GM23338 (cell line): ENCODE results near the gene GPHN. TPM values are rescaled to one million over a fixed set of nuclear protein-coding genes. Genes with fewer than 3 reads are reported as not detected.

Experiments used
- ATAC-seq: fragments of 200-7000 bp; cut with Tn5 transposase; 3 replicates; pipeline ENCODE4 v1.9.1; 2020
- DNase-seq: peaks from one replicate; pipeline ENCODE4 v3.0.0-alpha.2; 2015; ENCODE audit warnings: low spot score
- H2AFZ ChIP-seq: fragments of 200-600 bp; sonication (generic); 2 replicates; pipeline ENCODE4 v1.8.0; 2016; ENCODE audit warnings: antibody characterized with exemption, mild to moderate bottlenecking, moderate library complexity
- H3F3A ChIP-seq: fragments of 200-600 bp; sonication (generic); replicated peaks from 2 replicates; pipeline ENCODE4 v1.8.0; 2017; ENCODE audit warnings: antibody characterized with exemption, mixed run types, low read depth
- H3K27ac ChIP-seq: fragments of 200-600 bp; sonication (generic); 2 replicates; pipeline ENCODE4 v1.6.1; 2016; ENCODE audit warnings: low read depth
- H3K27me3 ChIP-seq: fragments of 200-600 bp; sonication (generic); 2 replicates; pipeline ENCODE4 v1.8.0; 2016; ENCODE audit warnings: mild to moderate bottlenecking, mixed run types, moderate library complexity; ENCODE audit not compliant: insufficient read depth
- H3K36me3 ChIP-seq: fragments of 200-600 bp; sonication (generic); 2 replicates; pipeline ENCODE4 v1.8.0; 2016; ENCODE audit warnings: mild to moderate bottlenecking; ENCODE audit not compliant: insufficient read depth
- H3K4me1 ChIP-seq: fragments of 200-600 bp; sonication (generic); 2 replicates; pipeline ENCODE4 v1.8.0; 2016; ENCODE audit warnings: mild to moderate bottlenecking, moderate library complexity; ENCODE audit not compliant: insufficient read depth
- H3K4me2 ChIP-seq: fragments of 200-600 bp; sonication (generic); 2 replicates; pipeline ENCODE4 v1.7.1; 2017; ENCODE audit warnings: mixed run types
- H3K4me3 ChIP-seq: fragments of 200-600 bp; sonication (generic); 2 replicates; pipeline ENCODE4 v1.6.1; 2016; ENCODE audit warnings: mixed run types
- H3K79me2 ChIP-seq: fragments of 200-600 bp; sonication (generic); replicated peaks from 2 replicates; pipeline ENCODE4 v1.8.0; 2017; ENCODE audit warnings: mild to moderate bottlenecking; ENCODE audit not compliant: insufficient read depth
- H3K9me2 ChIP-seq: fragments of 200-600 bp; sonication (generic); 2 replicates; pipeline ENCODE4 v1.8.0; 2017; ENCODE audit not compliant: insufficient read depth
- H4K20me1 ChIP-seq: fragments of 200-600 bp; sonication (generic); replicated peaks from 2 replicates; pipeline ENCODE4 v1.8.0; 2017; ENCODE audit warnings: mild to moderate bottlenecking; ENCODE audit not compliant: insufficient read depth
- H3K27ac Mint-ChIP-seq: 2 replicates; pipeline ENCODE4 v1.8.0; 2020; ENCODE audit warnings: inconsistent platforms, mild to moderate bottlenecking, moderate library complexity, mixed read lengths
- H3K27me3 Mint-ChIP-seq: 3 replicates; pipeline ENCODE4 v1.8.0; 2022; ENCODE audit warnings: low read depth, mild to moderate bottlenecking, moderate library complexity, mixed read lengths, inconsistent platforms; ENCODE audit not compliant: insufficient read depth, poor library complexity
- H3K36me3 Mint-ChIP-seq: 3 replicates; pipeline ENCODE4 v1.8.0; 2021; ENCODE audit warnings: low read depth, mild to moderate bottlenecking, inconsistent platforms, moderate library complexity, mixed read lengths
- H3K4me1 Mint-ChIP-seq: 3 replicates; pipeline ENCODE4 v1.8.0; 2020; ENCODE audit warnings: mild to moderate bottlenecking, inconsistent platforms, mixed read lengths
- H3K4me3 Mint-ChIP-seq: 3 replicates; pipeline ENCODE4 v1.8.0; 2021; ENCODE audit warnings: moderate library complexity, mild to moderate bottlenecking, inconsistent platforms, mixed read lengths
- H3K9me3 Mint-ChIP-seq: 3 replicates; pipeline ENCODE4 v1.8.0; 2020; ENCODE audit warnings: moderate library complexity, mild to moderate bottlenecking, inconsistent platforms, mixed read lengths
- CREB1 ChIP-seq: fragments of 250-450 bp; sonication (Bioruptor Pico); IDR thresholded peaks from 2 replicates; pipeline ENCODE4 v1.5.0; 2020; ENCODE audit warnings: low read depth, mild to moderate bottlenecking, moderate library complexity
- CTCF ChIP-seq, 2 experiments: fragments of 200-600 bp in 1 of 2; sonication (generic) in 1 of 2; conservative IDR thresholded peaks; 2 replicates each; pipeline versions ENCODE4 v1.5.1 to v1.6.1; 2016 to 2017; ENCODE audit warnings: antibody characterized with exemption in 2 of 2, low read depth in 2 of 2, mild to moderate bottlenecking in 2 of 2, moderate library complexity in 1 of 2
- ETS1 ChIP-seq: IDR thresholded peaks from 2 replicates; pipeline ENCODE4 v1.6.1; 2016; ENCODE audit warnings: antibody characterized with exemption
- EZH2 ChIP-seq: fragments of 200-600 bp; sonication (generic); IDR thresholded peaks from one replicate; pipeline ENCODE4 v1.8.0; 2017; ENCODE audit warnings: antibody characterized with exemption, mild to moderate bottlenecking, low read depth; ENCODE audit not compliant: unreplicated experiment
- EZH2phosphoT487 ChIP-seq: fragments of 200-600 bp; sonication (generic); IDR thresholded peaks from one replicate; pipeline ENCODE4 v1.8.1; 2018; ENCODE audit warnings: antibody characterized with exemption; ENCODE audit not compliant: unreplicated experiment
- JUNB ChIP-seq: IDR thresholded peaks from one replicate; pipeline ENCODE4 v1.6.1; 2016; ENCODE audit warnings: antibody characterized with exemption; ENCODE audit not compliant: unreplicated experiment
- NANOG ChIP-seq: IDR thresholded peaks from 2 replicates; pipeline ENCODE4 v1.6.1; 2016; ENCODE audit warnings: antibody characterized with exemption, borderline replicate concordance
- POLR2AphosphoS5 ChIP-seq: IDR thresholded peaks from 2 replicates; pipeline ENCODE4 v1.6.1; 2016; ENCODE audit warnings: antibody characterized with exemption, low read depth
- REST ChIP-seq: IDR thresholded peaks from one replicate; pipeline ENCODE4 v1.6.1; 2018; ENCODE audit warnings: antibody characterized with exemption; ENCODE audit not compliant: unreplicated experiment
- STAT1 ChIP-seq: IDR thresholded peaks from one replicate; pipeline ENCODE4 v1.6.1; 2016; ENCODE audit warnings: antibody characterized with exemption; ENCODE audit not compliant: unreplicated experiment
- ZNF114 ChIP-seq: fragments of 250-450 bp; sonication (Bioruptor Pico); IDR thresholded peaks from 2 replicates; pipeline ENCODE4 v1.5.0; 2020; ENCODE audit warnings: mild to moderate bottlenecking, moderate library complexity
- ZNF331 ChIP-seq: fragments of 250-450 bp; sonication (Bioruptor Pico); IDR thresholded peaks from 2 replicates; pipeline ENCODE4 v1.5.0; 2020; ENCODE audit warnings: low read depth, mild to moderate bottlenecking, moderate library complexity
- ZNF462 ChIP-seq: fragments of 250-450 bp; sonication (Bioruptor Pico); IDR thresholded peaks from 2 replicates; pipeline ENCODE4 v1.5.0; 2020; ENCODE audit warnings: mild to moderate bottlenecking, moderate library complexity
- polyA plus RNA-seq: library from polyadenylated mRNA; unstranded; fragments of >200 nt; fragmentation: Nextera tagmentation; extraction: Ambion mirVana; gene quantifications from 2 replicates; pipeline ENCODE4 v1.2.1, GENCODE V29; 2016
- total RNA-seq: library from RNA; depleted of rRNA; stranded (reverse); fragments of >200 nt; shearing (Covaris generic); gene quantifications from 2 replicates; pipeline ENCODE4 v1.2.3, GENCODE V29; 2014

GPHN gene
- total and polyA plus RNA-seq, 2 experiments from 2014 or later: 17.6 to 20.6 TPM

GRCh38 chr14:67192366-67192765 lies 684.4 kb downstream of the GPHN start:
- DNase-seq: no peak
- H4K20me1 ChIP-seq: no peaks in the 10 kb centered on the region
- H3K9me2 ChIP-seq: no peaks in the 10 kb centered on the region
- no peaks in the 10 kb centered on the region for H3K36me3 ChIP-seq
- Mint-ChIP-seq H3K9me3 (no peaks in the 10 kb centered on the region), H3K27me3 (no peaks in the 10 kb centered on the region), H3K36me3 (no peaks in the 10 kb centered on the region), H3K4me3 (no peak overlapping the region), H3K4me1 (peaks cover 6% of the 10 kb centered on the region; the same call in 2 of the 3 replicates), H3K27ac (no peak overlapping the region)
- TF ChIP-seq EZH2phosphoT487 (no peak), CREB1 (CRISPR knock-in tag) (no peak), POLR2AphosphoS5 (no peak), EZH2 (no peak), REST (no peak), ZNF114 (no peak), ZNF462 (no peak), NANOG (no peak), STAT1 (no peak), ZNF331 (CRISPR knock-in tag) (no peak), CTCF (conservative IDR thresholded peaks at IDR 0.05; ENCODE audit: low read depth in 2 of 2) (no peak), JUNB (no peak), ETS1 (no peak)
- H3F3A ChIP-seq: no peaks in the 10 kb centered on the region
- no peak overlapping the region for H2AFZ ChIP-seq
- no peaks in the 10 kb centered on the region for H3K4me1 ChIP-seq
- H3K4me3 ChIP-seq: no peak overlapping the region
- no peaks in the 10 kb centered on the region for H3K79me2 ChIP-seq
- no peak for ATAC-seq
- H3K27me3 ChIP-seq: no peaks in the 10 kb centered on the region
- no peak overlapping the region for H3K4me2 ChIP-seq
- H3K27ac ChIP-seq: no peak overlapping the region
